Activated T-helper 2 cell treated with anti-CD3 and anti-CD28 coated beads, Interferon-gamma antibody, Interleukin-2, Interleukin-4, amounts not matched to agents 10 μg/mL and 5 μg/mL and 100 μg/mL, durations not matched to agents 14 hours and 24 hours and 36 hours (primary cell): ENCODE data around the gene MAP2K7. TPM values are rescaled to one million over a fixed set of nuclear protein-coding genes. Genes with fewer than 3 reads are reported as not detected.
A peak's percentile ranks its signal among the peaks of the same experiment; 100 is the strongest.

ENCODE experiments used
- DNase-seq: peaks from one replicate; pipeline ENCODE4 v3.0.0; 2021; ENCODE audit warnings: low spot score
- H3K27ac Mint-ChIP-seq: one replicate; pipeline ENCODE4 v1.8.0; 2021; ENCODE audit warnings: mixed read lengths
- H3K27me3 Mint-ChIP-seq: one replicate; pipeline ENCODE4 v1.8.0; 2021; ENCODE audit warnings: low read depth, mixed read lengths
- H3K36me3 Mint-ChIP-seq: one replicate; pipeline ENCODE4 v1.8.0; 2021; ENCODE audit warnings: low read depth, mixed read lengths
- H3K4me1 Mint-ChIP-seq: one replicate; pipeline ENCODE4 v1.8.0; 2021; ENCODE audit warnings: low read depth, mixed read lengths
- H3K4me3 Mint-ChIP-seq: one replicate; pipeline ENCODE4 v1.8.0; 2021; ENCODE audit warnings: low read depth, mild to moderate bottlenecking, moderate library complexity, mixed read lengths
- H3K9me3 Mint-ChIP-seq: one replicate; pipeline ENCODE4 v1.8.0; 2021; ENCODE audit warnings: mixed read lengths
- intact Hi-C: fragments of 100-400 bp; cut with micrococcal nuclease; formaldehyde crosslinking; loops from one replicate; pipeline ENCODE4 v1.15.1; 2023
- total RNA-seq: library from RNA; stranded (reverse); gene quantifications from 2 replicates; pipeline ENCODE4 v1.2.3, GENCODE V29; 2022

The MAP2K7 gene
- total RNA-seq, 1 donor from 2014 or later = 44.6 TPM

DNA sequence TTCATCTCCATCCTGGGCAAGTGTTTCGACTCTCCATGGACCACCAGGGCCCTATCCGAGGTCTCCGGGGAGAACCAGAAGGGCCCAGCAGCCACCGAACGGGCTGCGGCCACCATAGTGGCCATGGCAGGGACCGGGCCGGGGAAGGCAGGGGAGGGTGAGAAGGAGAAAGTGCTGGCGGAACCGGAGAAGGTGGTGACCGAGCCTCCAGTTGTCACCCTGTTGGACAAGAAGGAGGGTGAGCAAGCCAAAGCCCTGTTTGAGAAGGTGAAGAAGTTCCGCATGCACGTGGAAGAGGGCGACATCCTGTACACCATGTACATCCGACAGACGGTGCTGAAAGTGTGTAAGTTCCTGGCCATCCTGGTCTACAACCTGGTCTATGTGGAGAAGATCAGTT is 4.7 kb upstream of the MAP2K7 start:
- Mint-ChIP-seq H3K27me3 (no peaks in the 10 kb centered on the region), H3K36me3 (no peaks in the 10 kb centered on the region), H3K4me1 (peaks cover 13% of the 10 kb centered on the region), H3K4me3 (no peak overlapping the region), H3K27ac (no peak overlapping the region), H3K9me3 (no peaks in the 10 kb centered on the region)
- DNase-seq = no peak
- intact Hi-C loops = no loop called here

DNA sequence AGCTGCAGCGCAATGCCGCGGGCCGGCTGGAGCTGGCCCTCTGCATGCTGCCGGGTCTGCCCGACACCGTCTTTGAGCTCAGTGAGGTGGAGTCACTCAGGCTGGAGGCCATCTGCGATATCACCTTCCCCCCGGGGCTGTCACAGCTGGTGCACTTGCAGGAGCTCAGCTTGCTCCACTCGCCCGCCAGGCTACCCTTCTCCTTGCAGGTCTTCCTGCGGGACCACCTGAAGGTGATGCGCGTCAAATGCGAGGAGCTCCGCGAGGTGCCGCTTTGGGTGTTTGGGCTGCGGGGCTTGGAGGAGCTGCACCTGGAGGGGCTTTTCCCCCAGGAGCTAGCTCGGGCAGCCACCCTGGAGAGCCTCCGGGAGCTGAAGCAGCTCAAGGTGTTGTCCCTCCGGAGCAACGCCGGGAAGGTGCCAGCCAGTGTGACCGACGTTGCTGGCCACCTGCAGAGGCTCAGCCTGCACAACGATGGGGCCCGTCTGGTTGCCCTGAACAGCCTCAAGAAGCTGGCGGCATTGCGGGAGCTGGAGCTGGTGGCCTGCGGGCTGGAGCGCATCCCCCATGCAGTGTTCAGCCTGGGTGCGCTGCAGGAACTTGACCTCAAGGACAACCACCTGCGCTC is 3.8 kb upstream of the MAP2K7 start:
- intact Hi-C loops = no loop called here
- no peak overlapping the region for H3K27ac Mint-ChIP-seq

GRCh38 chr19:7900401-7900870 is 3.2 kb upstream of the MAP2K7 start:
- Mint-ChIP-seq H3K9me3 (no peaks in the 10 kb centered on the region), H3K36me3 (peaks cover 7% of the 10 kb centered on the region), H3K4me3 (no peak overlapping the region), H3K27me3 (no peaks in the 10 kb centered on the region), H3K27ac (no peak overlapping the region), H3K4me1 (peaks cover 19% of the 10 kb centered on the region)
- DNase-seq = no peak
- intact Hi-C loops = no loop called here

More for the DNA sequence above, 3.8 kb upstream of the MAP2K7 start:
- Mint-ChIP-seq H3K27me3 (no peaks in the 10 kb centered on the region), H3K36me3 (peaks cover 3% of the 10 kb centered on the region), H3K4me1 (peaks cover 15% of the 10 kb centered on the region), H3K9me3 (no peaks in the 10 kb centered on the region), H3K4me3 (no peak overlapping the region)
- DNase-seq = no peak

GRCh38 chr19:7900931-7901330 is 2.7 kb upstream of the MAP2K7 start:
- H3K36me3 Mint-ChIP-seq = peaks cover 12% of the 10 kb centered on the region
- intact Hi-C loops = no loop called here
- no peak overlapping the region for H3K4me3 Mint-ChIP-seq
- no peak for DNase-seq
- no peaks in the 10 kb centered on the region for H3K9me3 Mint-ChIP-seq
- H3K27ac Mint-ChIP-seq = no peak overlapping the region
- H3K4me1 Mint-ChIP-seq = peaks cover 22% of the 10 kb centered on the region
- H3K27me3 Mint-ChIP-seq = no peaks in the 10 kb centered on the region

DNA sequence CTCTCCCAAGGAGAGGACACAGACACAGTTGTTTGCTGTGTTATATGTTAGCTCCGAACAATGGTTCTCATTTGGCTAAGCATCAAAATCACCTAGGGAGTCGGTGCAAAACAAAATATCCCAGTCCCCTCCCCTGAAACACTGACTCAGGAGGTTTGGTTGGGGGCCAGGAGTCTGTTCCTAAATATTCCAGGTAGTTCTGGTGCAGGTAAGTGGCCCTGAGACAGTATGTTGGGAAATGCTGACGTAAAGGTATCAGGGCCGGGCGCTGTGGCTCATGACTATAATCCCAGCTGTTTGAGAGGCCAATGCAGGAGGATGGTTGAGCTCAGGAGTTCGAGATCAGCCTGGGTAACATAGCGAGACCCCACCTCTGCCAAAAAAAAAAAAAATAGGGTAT is 2.3 kb upstream of the MAP2K7 start:
- Mint-ChIP-seq H3K4me3 (no peak overlapping the region), H3K36me3 (peaks cover 15% of the 10 kb centered on the region), H3K4me1 (peaks cover 22% of the 10 kb centered on the region), H3K27me3 (no peaks in the 10 kb centered on the region), H3K27ac (no peak overlapping the region), H3K9me3 (no peaks in the 10 kb centered on the region)
- intact Hi-C loops = no loop called here
- no peak for DNase-seq

DNA sequence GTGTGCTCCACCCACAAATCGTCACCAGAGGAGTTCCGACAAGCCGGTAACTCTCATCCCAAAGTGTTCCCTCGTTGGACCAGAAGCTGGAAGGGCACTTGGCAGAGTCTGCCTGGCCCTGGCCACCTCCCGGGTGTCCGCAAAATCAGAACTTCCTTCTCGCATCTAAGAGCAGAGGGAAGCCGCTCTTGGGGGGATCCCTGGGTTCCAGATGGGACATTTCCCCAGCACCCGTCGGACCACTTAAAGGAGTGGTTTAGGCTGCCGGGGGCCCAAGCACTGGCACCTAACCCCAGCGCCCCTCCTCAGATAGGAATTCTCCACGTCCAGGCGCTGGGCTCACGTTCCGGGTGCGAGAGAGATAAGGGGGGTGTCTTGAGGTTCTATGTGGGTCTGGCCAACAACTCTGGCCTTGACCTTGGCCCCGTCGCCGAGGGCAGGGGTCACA is 857 bp upstream of the MAP2K7 start:
- Mint-ChIP-seq H3K27me3 (no peaks in the 10 kb centered on the region), H3K9me3 (no peaks in the 10 kb centered on the region), H3K36me3 (peaks cover 15% of the 10 kb centered on the region), H3K4me3 (peak overlapping the region; percentile 88), H3K27ac (peak overlapping the region; percentile 85), H3K4me1 (peaks cover 22% of the 10 kb centered on the region)
- intact Hi-C loops = loop anchor here (1.0 kb wide), 1 partner anchor 17 kb away; the partner anchor contains the start of gene SNAPC2
- DNase-seq = no peak

GRCh38 chr19:7904074-7905020 is 670 bp downstream of the MAP2K7 start:
- Mint-ChIP-seq H3K9me3 (no peaks in the 10 kb centered on the region), H3K4me1 (peaks cover 22% of the 10 kb centered on the region), H3K27me3 (no peaks in the 10 kb centered on the region), H3K4me3 (peak overlapping the region; percentile 87), H3K36me3 (peaks cover 15% of the 10 kb centered on the region), H3K27ac (peak overlapping the region; percentile 91)
- peak; percentile 61 for DNase-seq
- intact Hi-C loops = no loop called here

DNA sequence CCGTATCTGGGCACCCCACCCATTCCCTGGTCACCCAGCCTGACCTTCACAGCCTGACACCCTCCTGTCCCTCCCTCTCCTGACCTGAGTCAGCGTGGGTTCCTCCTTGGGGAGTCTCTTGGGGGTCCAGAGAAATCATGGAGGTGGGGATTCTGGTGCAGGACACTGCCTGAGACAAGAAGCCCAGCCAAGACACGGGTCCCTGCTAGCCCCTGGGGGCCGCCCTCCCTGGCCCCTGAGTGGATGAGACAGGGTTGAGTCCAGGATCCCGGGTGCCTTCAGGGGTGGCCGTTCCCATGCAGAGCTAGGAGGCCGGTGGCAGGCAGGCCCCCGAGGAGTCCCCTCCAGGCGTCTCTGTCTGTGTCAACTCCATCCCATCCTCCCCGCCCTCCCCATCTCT is 1.6 kb downstream of the MAP2K7 start:
- H3K4me1 Mint-ChIP-seq = peaks cover 22% of the 10 kb centered on the region
- no peaks in the 10 kb centered on the region for H3K27me3 Mint-ChIP-seq
- H3K36me3 Mint-ChIP-seq = peaks cover 15% of the 10 kb centered on the region
- DNase-seq = no peak
- no peaks in the 10 kb centered on the region for H3K9me3 Mint-ChIP-seq
- intact Hi-C loops = no loop called here
- peak overlapping the region; percentile 87 for H3K4me3 Mint-ChIP-seq
- peak overlapping the region; percentile 91 for H3K27ac Mint-ChIP-seq

DNA sequence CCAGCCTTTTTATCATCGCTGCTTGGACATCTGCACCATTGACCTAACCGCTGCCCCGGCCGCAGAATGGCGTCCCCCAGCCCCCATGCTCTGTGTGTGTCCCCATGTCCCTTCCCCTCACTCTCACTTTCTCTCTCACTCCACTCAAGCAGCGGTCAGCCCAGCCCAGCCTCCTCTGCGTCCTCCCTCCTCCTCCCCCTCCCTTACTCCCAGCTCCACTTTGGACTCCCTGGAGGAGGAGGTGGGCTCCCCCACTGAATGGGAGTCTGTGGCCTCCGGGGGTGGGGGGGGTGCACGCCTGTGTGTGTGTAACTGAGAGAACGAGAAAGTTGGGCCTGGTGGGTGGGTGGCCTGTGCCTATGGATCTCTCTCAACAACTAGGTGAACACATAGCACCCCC is 2.2 kb downstream of the MAP2K7 start:
- peaks cover 22% of the 10 kb centered on the region for H3K4me1 Mint-ChIP-seq
- DNase-seq = no peak
- intact Hi-C loops = no loop called here
- H3K27me3 Mint-ChIP-seq = no peaks in the 10 kb centered on the region
- no peaks in the 10 kb centered on the region for H3K9me3 Mint-ChIP-seq
- H3K4me3 Mint-ChIP-seq = peak overlapping the region; percentile 87
- H3K36me3 Mint-ChIP-seq = peaks cover 19% of the 10 kb centered on the region
- H3K27ac Mint-ChIP-seq = peak overlapping the region; percentile 85

- no peak for DNase-seq
- H3K4me3 Mint-ChIP-seq = no peak overlapping the region
- H3K4me1 Mint-ChIP-seq = peaks cover 22% of the 10 kb centered on the region
- intact Hi-C loops = no loop called here
- H3K36me3 Mint-ChIP-seq = peaks cover 30% of the 10 kb centered on the region
- H3K9me3 Mint-ChIP-seq = no peaks in the 10 kb centered on the region
- H3K27me3 Mint-ChIP-seq = no peaks in the 10 kb centered on the region
- H3K27ac Mint-ChIP-seq = no peak overlapping the region
Observed at GRCh38 chr19:7907122-7907521, 3.4 kb downstream of the MAP2K7 start.

DNA sequence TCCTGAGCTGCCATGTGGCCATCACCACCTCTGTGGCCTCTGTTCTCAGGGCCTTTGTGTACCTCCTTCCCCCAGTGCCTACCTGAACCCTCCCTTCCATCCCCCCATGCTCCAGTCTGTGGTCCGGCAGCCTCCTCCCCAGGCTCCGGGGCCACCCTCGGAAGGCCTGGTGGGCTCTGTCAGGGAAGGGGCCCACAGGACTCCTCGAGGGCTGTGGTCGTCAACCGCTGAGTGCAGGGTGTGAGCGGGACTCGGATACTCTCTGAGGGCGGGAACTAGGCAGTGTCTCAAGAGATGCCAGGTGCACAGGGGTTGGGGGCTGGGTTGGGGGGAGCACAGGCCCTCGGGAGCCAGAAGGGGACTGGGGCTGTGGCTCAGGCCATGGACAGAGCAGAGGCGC is 3.9 kb downstream of the MAP2K7 start:
- DNase-seq = no peak

GRCh38 chr19:7908078-7908699 is 4.5 kb downstream of the MAP2K7 start:
- no peak overlapping the region for H3K27ac Mint-ChIP-seq
- DNase-seq = no peak
- H3K27me3 Mint-ChIP-seq = no peaks in the 10 kb centered on the region
- no peaks in the 10 kb centered on the region for H3K9me3 Mint-ChIP-seq
- H3K36me3 Mint-ChIP-seq = peaks cover 36% of the 10 kb centered on the region
- H3K4me1 Mint-ChIP-seq = peaks cover 13% of the 10 kb centered on the region
- intact Hi-C loops = no loop called here
- H3K4me3 Mint-ChIP-seq = no peak overlapping the region

More for the DNA sequence above, 3.9 kb downstream of the MAP2K7 start:
- no peaks in the 10 kb centered on the region for H3K9me3 Mint-ChIP-seq
- H3K36me3 Mint-ChIP-seq = peaks cover 30% of the 10 kb centered on the region
- H3K27me3 Mint-ChIP-seq = no peaks in the 10 kb centered on the region
- H3K27ac Mint-ChIP-seq = no peak overlapping the region
- intact Hi-C loops = no loop called here
- H3K4me3 Mint-ChIP-seq = no peak overlapping the region
- H3K4me1 Mint-ChIP-seq = peaks cover 20% of the 10 kb centered on the region
